HG02623 (cell line): Measurements from ENCODE around the gene AGPAT1.

ENCODE experiments used
- ATAC-seq: cut with Tn5 transposase; IDR thresholded peaks from one replicate; pipeline ENCODE4 v1.9.1; 2021; ENCODE audit warnings: moderate library complexity; ENCODE audit not compliant: unreplicated experiment

The AGPAT1 gene

GRCh38 chr6:32173051-32173727 is 2.7 kb downstream of the AGPAT1 start:
- no peak for ATAC-seq

- ATAC-seq = no peak
These were observed 4.7 kb downstream of the AGPAT1 start for GRCh38 chr6:32171234-32171633.

- ATAC-seq = no peak
These were observed 5.6 kb downstream of the AGPAT1 start for GRCh38 chr6:32170294-32170693.

GRCh38 chr6:32168807-32169591 is 6.9 kb downstream of the AGPAT1 start:
- no peak for ATAC-seq

- ATAC-seq = no peak
These were observed 7.5 kb downstream of the AGPAT1 start for GRCh38 chr6:32168350-32168749.

- ATAC-seq = no peak
These were observed 8.1 kb downstream of the AGPAT1 start for GRCh38 chr6:32167761-32168262.

- no peak for ATAC-seq
These were observed 8.6 kb downstream of the AGPAT1 start for GRCh38 chr6:32167154-32167760.

GRCh38 chr6:32166411-32167061 is 9.3 kb downstream of the AGPAT1 start:
- ATAC-seq = no peak

GRCh38 chr6:32164295-32164694 is 11.6 kb downstream of the AGPAT1 start, which contains the start of gene EGFL8:
Gene EGFL8 (plus strand): TSS chr6:32164595. CDS start chr6:32166166, 1,571 bp downstream.
- no peak for ATAC-seq

GRCh38 chr6:32163559-32164258 is 12.2 kb downstream of the AGPAT1 start:
- no peak for ATAC-seq

GRCh38 chr6:32158052-32158451 is 17.8 kb downstream of the AGPAT1 start:
- ATAC-seq = no peak

- ATAC-seq = no peak
These were observed 19.0 kb downstream of the AGPAT1 start for GRCh38 chr6:32156891-32157290.

- ATAC-seq = no peak
These were observed 21.2 kb downstream of the AGPAT1 start for GRCh38 chr6:32154514-32155161.

GRCh38 chr6:32153564-32154513 is 22.0 kb downstream of the AGPAT1 start, which contains the start of gene PPT2:
Gene PPT2 (plus strand): TSS chr6:32154141. CDS start chr6:32154595, 454 bp downstream.
- ATAC-seq = no peak

GRCh38 chr6:32152769-32153563 is 22.9 kb downstream of the AGPAT1 start:
- no peak for ATAC-seq

- no peak for ATAC-seq
These were observed 23.8 kb downstream of the AGPAT1 start, which contains the start of gene PRRT1 for GRCh38 chr6:32151863-32152768. Gene PRRT1 (minus strand): TSS chr6:32151939. CDS start chr6:32151827, 112 bp downstream.
